GM19099 (cell line): Measurements from ENCODE around the gene RER1.

ENCODE experiments used
- POLR2A ChIP-seq: IDR thresholded peaks from 3 replicates; pipeline ENCODE4 v1.6.1; 2011; ENCODE audit warnings: low read depth; ENCODE audit not compliant: insufficient read length; ENCODE audit errors: extremely low read depth

The RER1 gene

GRCh38 chr1:2350911-2351655 lies 40.6 kb upstream of the RER1 start:
- TF ChIP-seq POLR2A, result no peak

GRCh38 chr1:2351723-2352122 lies 39.9 kb upstream of the RER1 start:
- no peak for TF ChIP-seq POLR2A

DNA sequence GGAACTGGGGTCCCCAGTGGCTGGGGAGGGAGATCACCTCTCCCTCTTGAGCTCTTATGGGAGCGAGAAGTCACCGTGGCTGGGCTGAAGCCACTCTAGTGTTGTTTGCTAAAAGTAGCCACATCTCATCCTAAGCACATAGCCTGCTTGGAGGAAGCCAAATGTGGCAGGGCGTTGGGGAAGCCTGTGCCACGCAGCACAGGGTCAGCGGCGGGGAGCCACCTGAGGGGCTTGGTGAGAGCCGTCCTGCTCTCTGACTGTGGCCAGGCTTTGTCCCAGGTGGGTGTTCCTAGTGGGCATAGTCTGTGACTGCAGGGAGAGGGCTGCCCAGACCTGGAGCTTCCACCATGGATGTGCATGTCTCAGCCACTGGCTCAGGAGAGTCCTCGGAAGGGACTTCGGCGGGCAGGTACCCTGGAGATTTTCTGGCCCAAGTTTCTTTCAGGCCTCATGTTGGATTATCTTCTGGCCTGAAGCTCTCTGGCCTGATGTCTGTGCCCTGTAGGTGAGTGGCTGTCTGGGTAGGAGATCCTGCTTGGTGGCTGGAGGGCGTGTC lies 39.2 kb upstream of the RER1 start:
- no peak for TF ChIP-seq POLR2A

GRCh38 chr1:2352897-2353550 lies 38.6 kb upstream of the RER1 start:
- no peak for TF ChIP-seq POLR2A

- TF ChIP-seq POLR2A, result no peak
These were observed 37.8 kb upstream of the RER1 start for GRCh38 chr1:2353551-2354438.

DNA sequence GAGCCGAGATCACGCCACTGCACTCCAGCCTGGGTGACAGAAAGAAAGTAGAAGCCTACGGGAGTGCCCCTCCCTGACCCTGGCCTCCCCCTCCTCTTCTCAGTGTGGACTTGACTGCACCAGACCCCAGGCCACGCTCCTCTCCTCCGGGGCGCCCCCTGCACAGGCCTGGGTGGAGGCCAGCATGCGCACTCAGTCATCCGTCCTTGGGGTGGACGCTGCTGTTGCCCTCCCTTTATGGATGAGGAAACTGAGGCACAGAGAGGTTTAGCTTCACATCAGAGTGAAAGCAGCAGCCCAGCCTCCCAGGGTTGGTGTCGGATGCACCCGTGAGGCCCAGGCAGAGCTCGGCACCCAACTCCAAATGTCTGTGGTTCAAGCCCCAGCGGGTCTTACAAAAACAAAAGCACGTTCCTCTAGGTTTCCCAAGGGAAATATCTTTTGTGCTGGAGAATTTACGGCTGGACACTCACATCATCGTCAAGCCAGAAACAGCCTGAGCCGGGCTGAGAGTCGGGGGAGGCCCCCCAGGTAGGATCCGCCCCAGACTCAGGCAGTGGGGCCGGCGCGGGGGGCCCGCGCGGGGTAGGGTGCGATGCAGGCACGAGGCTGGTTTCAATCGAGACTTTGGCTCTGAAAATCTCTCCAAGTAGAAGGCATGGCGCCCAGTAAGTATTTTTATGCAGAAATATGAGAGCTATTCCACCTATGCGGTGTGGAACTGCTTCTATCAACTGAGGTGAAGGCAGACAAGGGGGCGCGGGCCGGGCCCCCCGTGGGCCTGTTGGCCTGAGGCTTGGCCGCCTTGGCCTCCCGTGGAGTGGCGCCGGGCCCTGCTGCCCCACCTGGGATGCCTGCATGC lies 36.9 kb upstream of the RER1 start:
- no peak for TF ChIP-seq POLR2A

DNA sequence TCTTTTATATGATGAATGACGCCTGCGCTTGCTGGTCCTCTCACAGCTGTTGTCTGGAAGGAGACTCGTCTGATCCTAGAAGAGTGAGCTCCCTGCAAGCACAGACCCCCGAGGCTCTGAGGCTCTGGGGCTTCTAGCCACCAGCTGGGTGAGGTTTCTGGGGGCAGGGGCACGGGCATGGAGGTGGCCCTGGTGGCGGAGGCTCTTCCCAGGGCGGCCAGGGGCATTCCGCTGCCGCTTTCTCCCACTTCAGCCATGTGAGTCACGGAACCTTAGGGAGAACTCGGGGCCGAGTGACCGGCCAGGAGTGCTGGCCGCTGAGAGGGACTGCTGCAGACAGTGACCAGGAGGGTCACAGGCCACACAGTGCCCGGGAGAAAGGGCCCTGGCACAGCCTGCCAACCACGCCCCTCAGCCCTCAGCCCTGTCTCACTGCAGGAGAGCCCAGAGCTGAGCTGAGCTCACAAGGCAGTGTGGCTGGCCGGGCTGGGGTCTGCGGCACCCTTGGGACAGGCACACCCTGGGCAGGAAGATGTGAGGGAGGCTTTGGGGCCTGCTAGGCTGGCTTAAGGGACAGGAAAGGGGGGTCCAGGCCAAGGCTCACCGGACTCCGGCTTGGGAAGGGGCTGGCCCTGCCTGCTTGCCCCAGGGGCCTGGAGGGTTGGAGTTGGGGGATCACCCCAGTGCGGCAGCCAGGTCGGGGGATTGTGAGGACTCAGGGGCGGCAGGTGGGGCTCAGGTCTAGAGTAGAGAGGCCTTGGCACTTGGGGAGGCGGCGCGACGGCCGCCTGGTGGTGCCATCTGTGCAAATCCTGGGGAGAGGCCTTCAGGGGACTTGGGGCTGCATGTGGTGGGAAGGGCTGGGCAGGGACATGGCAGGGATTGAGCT lies 36.0 kb upstream of the RER1 start:
- TF ChIP-seq POLR2A, result no peak

GRCh38 chr1:2356401-2356800 lies 35.2 kb upstream of the RER1 start:
- TF ChIP-seq POLR2A, result no peak

- TF ChIP-seq POLR2A, result no peak
These were observed 34.5 kb upstream of the RER1 start for GRCh38 chr1:2356911-2357845.

DNA sequence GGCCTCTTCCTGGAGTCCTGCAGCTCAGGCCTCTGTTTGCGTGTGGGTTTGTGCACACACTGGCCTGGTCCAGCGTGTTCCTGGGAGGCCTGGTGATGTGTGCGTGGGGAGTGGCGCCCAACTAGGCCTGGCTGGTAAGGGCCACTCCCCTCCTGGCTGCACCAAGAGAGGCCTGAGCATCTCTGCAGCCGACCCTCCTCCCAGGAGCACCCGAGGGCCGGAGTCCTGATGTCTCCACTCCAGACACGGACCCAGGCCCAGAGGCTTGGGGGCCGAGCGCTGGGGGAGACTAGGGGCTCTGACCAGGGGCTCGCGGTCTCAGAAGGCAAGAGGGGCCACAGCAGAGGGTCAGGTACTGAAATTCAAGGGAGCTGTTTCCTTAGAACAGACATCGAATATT lies 33.6 kb upstream of the RER1 start:
- no peak for TF ChIP-seq POLR2A

DNA sequence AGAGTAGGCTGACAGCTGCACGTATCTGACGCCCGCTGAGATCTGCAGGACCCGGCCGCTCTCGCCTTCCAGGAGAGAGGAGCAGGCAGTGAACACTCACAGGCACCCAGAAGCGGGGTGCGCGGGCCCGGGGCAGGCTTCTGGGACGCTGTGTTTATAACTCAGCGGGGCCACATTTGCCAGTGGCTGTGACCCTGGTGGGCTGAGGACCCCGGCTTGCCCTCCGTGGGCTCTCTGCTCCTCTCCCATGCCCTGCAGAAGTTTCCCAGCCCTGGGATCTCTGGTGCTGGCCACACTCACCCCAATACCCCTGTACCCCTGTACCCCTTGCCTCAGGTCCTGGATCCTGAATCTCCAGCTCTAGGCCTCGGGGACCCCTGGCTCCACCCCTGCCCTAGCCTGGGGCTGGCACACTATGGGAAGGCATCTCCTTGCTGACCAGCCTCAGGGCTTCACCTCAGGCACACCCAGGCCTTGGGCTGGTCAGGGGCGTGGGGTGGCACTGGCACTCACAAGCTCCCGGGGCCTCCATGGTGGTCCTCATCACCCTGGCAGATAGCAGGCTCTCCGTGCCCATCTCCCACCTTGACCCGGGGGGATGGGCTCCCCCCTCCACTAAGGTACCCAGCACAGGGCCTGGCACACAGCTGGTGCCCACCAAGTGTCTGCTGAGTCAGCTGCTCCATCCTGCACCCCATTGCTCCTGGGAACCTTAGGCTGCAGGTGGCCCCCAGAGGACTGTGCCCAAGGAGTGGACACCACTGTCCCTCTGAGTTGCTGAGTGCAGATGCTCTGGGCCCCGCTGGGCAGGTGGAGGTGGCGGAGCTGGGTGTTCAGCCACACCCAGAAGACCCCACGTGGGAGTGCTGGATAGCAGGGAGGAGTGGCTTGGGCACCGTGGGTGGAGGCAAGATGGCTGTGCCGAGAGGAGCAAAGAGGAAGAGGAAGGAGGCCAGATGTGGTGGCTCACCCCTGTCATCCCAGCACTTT lies 32.7 kb upstream of the RER1 start:
- TF ChIP-seq POLR2A, result no peak
